ENCODE data around the gene ANKRD26.

Gene ANKRD26

GRCh38 chr10:26969145-26969926, 131.0 kb downstream of the ANKRD26 start:
- peak; percentile 51 for DNase-seq (ENCODE audit: low spot score)
- TF ChIP-seq CTCF (IDR thresholded peaks at IDR 0.05; ENCODE audit: extremely low read depth, insufficient read depth, missing control alignments): no peak
- in situ Hi-C loops (cut with MboI; ENCODE audit: low pct_unique_long_range_greater_than_20kb, low sequenced_read_pairs, unreplicated experiment): no loop called here

- in situ Hi-C loops (cut with MboI; ENCODE audit: low pct_unique_long_range_greater_than_20kb, low sequenced_read_pairs, unreplicated experiment): no loop called here
These were observed 137.5 kb downstream of the ANKRD26 start for GRCh38 chr10:26962835-26963234.

GRCh38 chr10:26960308-26960707, 140.0 kb downstream of the ANKRD26 start:
- in situ Hi-C loops (cut with MboI; ENCODE audit: low pct_unique_long_range_greater_than_20kb, low sequenced_read_pairs, unreplicated experiment): no loop called here
- TF ChIP-seq CTCF (IDR thresholded peaks at IDR 0.05; ENCODE audit: extremely low read depth, insufficient read depth, missing control alignments): no peak
- no peak for DNase-seq (ENCODE audit: low spot score)

More at GRCh38 chr10:26962835-26963234, 137.5 kb downstream of the ANKRD26 start:
- TF ChIP-seq CTCF (IDR thresholded peaks at IDR 0.05; ENCODE audit: extremely low read depth, insufficient read depth, missing control alignments): no peak
- DNase-seq (ENCODE audit: low spot score): no peak

GRCh38 chr10:26959841-26960240, 140.5 kb downstream of the ANKRD26 start:
- no peak for DNase-seq (ENCODE audit: low spot score)
- no peak for TF ChIP-seq CTCF (IDR thresholded peaks at IDR 0.05; ENCODE audit: extremely low read depth, insufficient read depth, missing control alignments)
- in situ Hi-C loops (cut with MboI; ENCODE audit: low pct_unique_long_range_greater_than_20kb, low sequenced_read_pairs, unreplicated experiment): no loop called here

Data from GM13977 (cell line).